Keratinocyte (primary cell): ENCODE data around the gene RETREG1. TPM values are rescaled to one million over a fixed set of nuclear protein-coding genes. Genes with fewer than 3 reads are reported as not detected.

Source experiments
- DNase-seq: peaks from one replicate; pipeline ENCODE4 v3.0.0-alpha.2; 2011; ENCODE audit warnings: low read depth, missing footprints, low spot score
- FAIRE-seq: peaks from 2 replicates; lab custom pipeline; 2011; peaks lifted over from hg19 to GRCh38; lab: Jason Lieb, UNC
- H2AFZ ChIP-seq: 2 replicates; pipeline ENCODE4 v1.6.0; 2012; ENCODE audit warnings: low read length, control low read depth, inconsistent platforms; ENCODE audit not compliant: control insufficient read depth
- H3K27ac ChIP-seq: 2 replicates; pipeline ENCODE4 v1.5.1; 2011; ENCODE audit warnings: low read length; ENCODE audit not compliant: control insufficient read depth, insufficient read depth
- H3K27me3 ChIP-seq: 3 replicates; pipeline ENCODE4 v1.6.0; 2011; ENCODE audit warnings: low read length; ENCODE audit not compliant: control insufficient read depth, insufficient read depth; ENCODE audit errors: extremely low read depth
- H3K36me3 ChIP-seq, 2 experiments: 2 replicates in 1 of 2; 3 replicates in 1 of 2; pipeline ENCODE4 v1.5.1; 2011; ENCODE audit warnings: low read length in 2 of 2, mild to moderate bottlenecking in 1 of 2; ENCODE audit not compliant: control insufficient read depth in 2 of 2, insufficient read depth in 2 of 2; ENCODE audit errors: extremely low read depth in 1 of 2
- H3K4me1 ChIP-seq: 3 replicates; pipeline ENCODE4 v1.5.1; 2011; ENCODE audit warnings: low read length; ENCODE audit not compliant: control insufficient read depth, insufficient read depth; ENCODE audit errors: extremely low read depth
- H3K4me2 ChIP-seq: 3 replicates; pipeline ENCODE4 v1.6.0; 2011; ENCODE audit warnings: low read depth, low read length; ENCODE audit not compliant: control insufficient read depth, insufficient read depth; ENCODE audit errors: extremely low read depth
- H3K4me3 ChIP-seq, 3 experiments: fragments of 200-600 bp in 1 of 3; sonication (generic) in 1 of 3; 2 replicates in 2 of 3; 3 replicates in 1 of 3; pipeline ENCODE4 v1.5.1; 2011 to 2016; ENCODE audit warnings: low read length in 3 of 3, mild to moderate bottlenecking in 3 of 3, control low read depth in 2 of 3, inconsistent platforms in 1 of 3, low read depth in 1 of 3, mixed read lengths in 1 of 3, mixed run types in 1 of 3, moderate library complexity in 1 of 3; ENCODE audit not compliant: control insufficient read depth in 2 of 3, insufficient read depth in 2 of 3; ENCODE audit errors: extremely low read depth in 1 of 3
- H3K79me2 ChIP-seq: 2 replicates; pipeline ENCODE4 v1.6.0; 2012; ENCODE audit warnings: low read length; ENCODE audit not compliant: control insufficient read depth, insufficient read depth
- H3K9ac ChIP-seq: 3 replicates; pipeline ENCODE4 v1.6.0; 2011; ENCODE audit warnings: low read length; ENCODE audit not compliant: control insufficient read depth, insufficient read depth; ENCODE audit errors: extremely low read depth
- H3K9me1 ChIP-seq: 3 replicates; pipeline ENCODE4 v1.6.0; 2011; ENCODE audit warnings: low read length; ENCODE audit not compliant: control insufficient read depth, insufficient read depth; ENCODE audit errors: extremely low read depth
- H3K9me3 ChIP-seq: 2 replicates; pipeline ENCODE4 v1.5.1; 2012; ENCODE audit warnings: low read depth, low read length; ENCODE audit not compliant: control insufficient read depth
- H4K20me1 ChIP-seq: 3 replicates; pipeline ENCODE4 v1.6.0; 2011; ENCODE audit warnings: low read length; ENCODE audit not compliant: control insufficient read depth, insufficient read depth; ENCODE audit errors: extremely low read depth
- EZH2 ChIP-seq: IDR thresholded peaks from one replicate; pipeline ENCODE4 v1.6.1; 2012; ENCODE audit warnings: inconsistent platforms, mild to moderate bottlenecking, low read length, moderate library complexity
- dilution Hi-C: fragments of 300-500 bp; cut with MboI; formaldehyde crosslinking; loops from one replicate; pipeline ENCODE4 v1.7.0; 2020; ENCODE audit warnings: low sequenced_read_pairs; ENCODE audit not compliant: extremely low pct_ligation_motif_present
- polyA plus RNA-seq, 5 experiments: library from polyadenylated mRNA; depleted of rRNA in 3 of 5; stranded (reverse) in 3 of 5; stranded (forward) in 1 of 5; unstranded in 1 of 5; fragments of >200 nt; gene quantifications; 1 replicate in 1 of 5; 2 replicates in 3 of 5; 3 replicates in 1 of 5; pipeline versions ENCODE4 v1.2.1 to v1.2.3, GENCODE V29; 2011 to 2012; ENCODE audit warnings: missing spikeins in 2 of 5, low read depth in 1 of 5, low replicate concordance in 1 of 5
- small RNA-seq, 3 experiments: library from RNA; depleted of rRNA; stranded (forward); fragments of <200 nt; gene quantifications; one replicate each; pipeline ENCODE3, GENCODE V24; 2012; ENCODE audit warnings: low read depth in 3 of 3, low replicate concordance in 1 of 3; ENCODE audit not compliant: insufficient read length in 3 of 3
- TF ChIP-seq, protein P1 (sequence below), 3 experiments: IDR thresholded peaks in 1 of 3; conservative IDR thresholded peaks in 1 of 3; optimal IDR thresholded peaks in 1 of 3; 2 replicates in 2 of 3; 3 replicates in 1 of 3; pipeline versions ENCODE3 to v1.5.1; 2011; ENCODE audit warnings: low read length in 3 of 3, mild to moderate bottlenecking in 3 of 3, moderate library complexity in 2 of 3, control low read depth in 1 of 3, inconsistent platforms in 1 of 3; ENCODE audit not compliant: insufficient read depth in 2 of 3; ENCODE audit errors: extremely low read depth in 1 of 3

RETREG1 gene
- polyA plus RNA-seq, 1 donor (not counting 4 experiments of a cell fraction or from before 2014, with no cell fraction given): 7.4 TPM

DNA sequence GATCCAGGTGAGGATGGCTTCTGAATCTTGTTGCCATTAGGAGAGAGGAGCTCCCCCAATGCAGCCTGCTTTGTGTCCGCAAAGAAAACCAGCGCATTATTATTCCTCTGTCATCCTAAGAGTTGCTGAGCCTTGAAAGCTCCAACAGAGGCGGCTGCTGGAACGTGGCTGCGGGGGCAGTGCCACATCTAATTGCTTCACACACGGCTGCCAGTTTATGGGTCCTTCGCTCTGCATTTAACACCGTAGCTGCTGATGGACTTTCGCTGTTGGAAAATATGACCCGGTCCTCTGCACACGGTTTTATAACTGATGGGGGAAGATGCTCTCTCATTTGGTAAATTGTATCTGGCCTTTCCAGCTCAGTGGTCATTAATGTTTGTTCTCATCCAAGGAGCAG is 189.2 kb downstream of the RETREG1 start:
- dilution Hi-C loops: no loop called here
- H2AFZ ChIP-seq: no peak overlapping the region
- H3K27me3 ChIP-seq: no peaks in the 10 kb centered on the region
- no peaks in the 10 kb centered on the region for H3K9me1 ChIP-seq
- H3K27ac ChIP-seq: no peak overlapping the region
- H3K4me2 ChIP-seq: no peak overlapping the region
- H3K4me3 ChIP-seq: no peak overlapping the region
- H3K36me3 ChIP-seq: no peaks in the 10 kb centered on the region
- no peaks in the 10 kb centered on the region for H3K4me1 ChIP-seq
- no peak overlapping the region for H3K9ac ChIP-seq
- no peaks in the 10 kb centered on the region for H3K9me3 ChIP-seq
- H3K79me2 ChIP-seq: no peaks in the 10 kb centered on the region
- TF ChIP-seq, protein P1, sequence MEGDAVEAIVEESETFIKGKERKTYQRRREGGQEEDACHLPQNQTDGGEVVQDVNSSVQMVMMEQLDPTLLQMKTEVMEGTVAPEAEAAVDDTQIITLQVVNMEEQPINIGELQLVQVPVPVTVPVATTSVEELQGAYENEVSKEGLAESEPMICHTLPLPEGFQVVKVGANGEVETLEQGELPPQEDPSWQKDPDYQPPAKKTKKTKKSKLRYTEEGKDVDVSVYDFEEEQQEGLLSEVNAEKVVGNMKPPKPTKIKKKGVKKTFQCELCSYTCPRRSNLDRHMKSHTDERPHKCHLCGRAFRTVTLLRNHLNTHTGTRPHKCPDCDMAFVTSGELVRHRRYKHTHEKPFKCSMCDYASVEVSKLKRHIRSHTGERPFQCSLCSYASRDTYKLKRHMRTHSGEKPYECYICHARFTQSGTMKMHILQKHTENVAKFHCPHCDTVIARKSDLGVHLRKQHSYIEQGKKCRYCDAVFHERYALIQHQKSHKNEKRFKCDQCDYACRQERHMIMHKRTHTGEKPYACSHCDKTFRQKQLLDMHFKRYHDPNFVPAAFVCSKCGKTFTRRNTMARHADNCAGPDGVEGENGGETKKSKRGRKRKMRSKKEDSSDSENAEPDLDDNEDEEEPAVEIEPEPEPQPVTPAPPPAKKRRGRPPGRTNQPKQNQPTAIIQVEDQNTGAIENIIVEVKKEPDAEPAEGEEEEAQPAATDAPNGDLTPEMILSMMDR (optimal IDR thresholded peaks at IDR 0.05 in 1 of 3, IDR thresholded peaks at IDR 0.05 in 1 of 3, conservative IDR thresholded peaks at IDR 0.05 in 1 of 3; ENCODE audit: extremely low read depth in 1 of 3, insufficient read depth in 2 of 3, low read length in 3 of 3): no peak
- TF ChIP-seq EZH2: no peak
- no peak for DNase-seq
- FAIRE-seq: no peak
- no peaks in the 10 kb centered on the region for H4K20me1 ChIP-seq

Small RNAs within 50 kb of the gene (small RNA-seq; reads per million reads assigned to genes)
- gene RF00019: 0 reads per million in 3 experiments

Other genes starting within 250 kb of the RETREG1 start
- gene ZNF622, start 151.2 kb downstream of the RETREG1 start, polyA plus RNA-seq: 19.8 to 23.1 TPM (median 22.6 TPM) in 3 replicates